Loucy (cell line): ENCODE measurements around the gene OLFM1.

ENCODE experiments used
- CTCF ChIP-seq: fragments of 200-600 bp; sonication (generic); conservative IDR thresholded peaks from 2 replicates; pipeline ENCODE4 v1.5.1; 2014; ENCODE audit warnings: mild to moderate bottlenecking, antibody characterized with exemption, low read length
- EZH2phosphoT487 ChIP-seq: fragments of 200-600 bp; IDR thresholded peaks from 2 replicates; pipeline ENCODE4 v1.6.1; 2018; ENCODE audit warnings: antibody characterized with exemption, mild to moderate bottlenecking, moderate library complexity, borderline replicate concordance

- TF ChIP-seq CTCF (no peak), EZH2phosphoT487 (no peak)
Observed at GRCh38 chr9:135164036-135164435, 76.6 kb downstream of the OLFM1 start.
